NK-92 (cell line): ENCODE measurements around the gene MTMR4.
"Not testable (repeated sequence)": the region's sequence is repeated elsewhere in the genome, so short reads cannot be mapped to it uniquely, and the experiment has no call there.

ENCODE experiments used
- DNase-seq: peaks from one replicate; lab custom pipeline; 2025; ENCODE audit not compliant: unreplicated experiment; lab: John Stamatoyannopoulos, UW

Gene MTMR4

GRCh38 chr17:58493506-58493905 is 20.9 kb downstream of the MTMR4 start:
- no peak for DNase-seq

- no peak for DNase-seq
Observed at GRCh38 chr17:58492238-58493121, 22.0 kb downstream of the MTMR4 start.

- no peak for DNase-seq
Observed at GRCh38 chr17:58491510-58492045, 22.9 kb downstream of the MTMR4 start.

- DNase-seq, result no peak
Observed at GRCh38 chr17:58488428-58488890, 26.0 kb downstream of the MTMR4 start.

GRCh38 chr17:58487589-58488427 is 26.6 kb downstream of the MTMR4 start, which contains the start of gene HSF5:
Gene HSF5, minus strand, starts transcription at chr17:58488408. Its CDS starts 134 bp downstream, at chr17:58488274.
- DNase-seq, result no peak

GRCh38 chr17:58484600-58484999 is 29.8 kb downstream of the MTMR4 start:
- DNase-seq, result no peak

- not testable (repeated sequence) for DNase-seq
Observed at GRCh38 chr17:58481798-58482197, 32.6 kb downstream of the MTMR4 start.

- DNase-seq, result no peak
Observed at GRCh38 chr17:58480090-58480489, 34.3 kb downstream of the MTMR4 start.

GRCh38 chr17:58476812-58477211 is 37.6 kb downstream of the MTMR4 start:
- no peak for DNase-seq

GRCh38 chr17:58475985-58476384 is 38.5 kb downstream of the MTMR4 start:
- no peak for DNase-seq

GRCh38 chr17:58470356-58470755 is 44.1 kb downstream of the MTMR4 start:
- no peak for DNase-seq

- DNase-seq, result no peak
Observed at GRCh38 chr17:58468944-58469343, 45.5 kb downstream of the MTMR4 start.

- no peak for DNase-seq
Observed at GRCh38 chr17:58455491-58455890, 58.9 kb downstream of the MTMR4 start.

- DNase-seq, result no peak
Observed at GRCh38 chr17:58452738-58453137, 61.7 kb downstream of the MTMR4 start.

GRCh38 chr17:58447039-58447975 is 67.1 kb downstream of the MTMR4 start:
- no peak for DNase-seq

GRCh38 chr17:58446086-58446485 is 68.4 kb downstream of the MTMR4 start:
- no peak for DNase-seq
